ENCODE measurements around the gene ITSN1.
"Not testable (repeated sequence)": the region's sequence is repeated elsewhere in the genome, so short reads cannot be mapped to it uniquely, and the experiment has no call there.

ITSN1 gene

GRCh38 chr21:33712022-33712803 lies 69.9 kb downstream of the ITSN1 start:
- no peak overlapping the region for H3K4me3 ChIP-seq (ENCODE audit: low read depth in 1 of 2, low read length in 2 of 2)
- no peak overlapping the region for H3K27ac ChIP-seq (ENCODE audit: low read depth, low read length)
- H3K36me3 ChIP-seq (ENCODE audit: control insufficient read depth in 1 of 2, insufficient read depth in 2 of 2, low read length in 2 of 2), result no peaks in the 10 kb centered on the region
- H3K9me3 ChIP-seq (ENCODE audit: control insufficient read depth in 1 of 2, low read length in 2 of 2), result peaks cover 0 to 6% of the 10 kb centered on the region in 2 donors
- no peaks in the 10 kb centered on the region for H3K27me3 ChIP-seq (ENCODE audit: control insufficient read depth in 1 of 2, insufficient read depth in 2 of 2, low read length in 2 of 2)
- H3K4me1 ChIP-seq (ENCODE audit: control insufficient read depth in 1 of 2, insufficient read depth in 2 of 2, low read length in 2 of 2), result peaks cover 3 to 15% of the 10 kb centered on the region in 2 donors
- H3K9ac ChIP-seq (ENCODE audit: low read depth in 1 of 2, low read length in 2 of 2), result no peak overlapping the region

GRCh38 chr21:33721081-33721480 lies 78.8 kb downstream of the ITSN1 start:
- Histone ChIP-seq H3K4me3 (ENCODE audit: low read depth in 1 of 2, low read length in 2 of 2) (no peak overlapping the region), H3K9me3 (ENCODE audit: control insufficient read depth in 1 of 2, low read length in 2 of 2) (no peaks in the 10 kb centered on the region), H3K9ac (ENCODE audit: low read depth in 1 of 2, low read length in 2 of 2) (no peak overlapping the region), H3K27me3 (ENCODE audit: control insufficient read depth in 1 of 2, insufficient read depth in 2 of 2, low read length in 2 of 2) (no peaks in the 10 kb centered on the region), H3K36me3 (ENCODE audit: control insufficient read depth in 1 of 2, insufficient read depth in 2 of 2, low read length in 2 of 2) (no peaks in the 10 kb centered on the region), H3K4me1 (ENCODE audit: control insufficient read depth in 1 of 2, insufficient read depth in 2 of 2, low read length in 2 of 2) (no peaks in the 10 kb centered on the region), H3K27ac (ENCODE audit: low read depth, low read length) (no peak overlapping the region)

DNA sequence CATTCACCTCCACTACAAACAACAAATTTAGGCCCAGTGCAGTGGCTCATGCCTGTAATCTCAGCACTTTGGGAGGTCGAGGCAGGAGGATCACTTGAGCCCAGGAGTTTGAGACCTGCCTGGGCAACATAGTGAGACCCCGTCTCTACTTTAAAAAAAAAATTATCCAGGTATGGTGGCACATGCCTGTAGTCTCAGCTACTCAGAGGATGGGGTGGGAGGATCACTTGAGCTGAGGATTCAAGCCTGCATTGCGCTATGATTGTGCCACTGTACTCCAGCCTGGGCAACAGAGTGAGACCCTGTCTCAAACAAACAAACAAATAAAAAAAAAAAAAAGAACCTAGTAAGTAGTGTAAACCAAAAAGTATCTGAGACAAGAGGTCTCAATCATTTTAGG lies 86.8 kb downstream of the ITSN1 start:
- H3K36me3 ChIP-seq (ENCODE audit: control insufficient read depth in 1 of 2, insufficient read depth in 2 of 2, low read length in 2 of 2); H3K27ac ChIP-seq (ENCODE audit: low read depth, low read length); H3K4me1 ChIP-seq (ENCODE audit: control insufficient read depth in 1 of 2, insufficient read depth in 2 of 2, low read length in 2 of 2); H3K27me3 ChIP-seq (ENCODE audit: control insufficient read depth in 1 of 2, insufficient read depth in 2 of 2, low read length in 2 of 2); H3K9ac ChIP-seq (ENCODE audit: low read depth in 1 of 2, low read length in 2 of 2); H3K4me3 ChIP-seq (ENCODE audit: low read depth in 1 of 2, low read length in 2 of 2); H3K9me3 ChIP-seq (ENCODE audit: control insufficient read depth in 1 of 2, low read length in 2 of 2): not testable (repeated sequence)

GRCh38 chr21:33729641-33730040 lies 87.3 kb downstream of the ITSN1 start:
- Histone ChIP-seq H3K27ac (ENCODE audit: low read depth, low read length) (no peak overlapping the region), H3K4me3 (ENCODE audit: low read depth in 1 of 2, low read length in 2 of 2) (no peak overlapping the region), H3K9me3 (ENCODE audit: control insufficient read depth in 1 of 2, low read length in 2 of 2) (no peaks in the 10 kb centered on the region), H3K27me3 (ENCODE audit: control insufficient read depth in 1 of 2, insufficient read depth in 2 of 2, low read length in 2 of 2) (no peaks in the 10 kb centered on the region), H3K36me3 (ENCODE audit: control insufficient read depth in 1 of 2, insufficient read depth in 2 of 2, low read length in 2 of 2) (peaks cover 0 to 3% of the 10 kb centered on the region in 2 donors), H3K4me1 (ENCODE audit: control insufficient read depth in 1 of 2, insufficient read depth in 2 of 2, low read length in 2 of 2) (no peaks in the 10 kb centered on the region), H3K9ac (ENCODE audit: low read depth in 1 of 2, low read length in 2 of 2) (no peak overlapping the region)

- H3K9me3 ChIP-seq (ENCODE audit: control insufficient read depth in 1 of 2, low read length in 2 of 2), result no peaks in the 10 kb centered on the region
- H3K4me1 ChIP-seq (ENCODE audit: control insufficient read depth in 1 of 2, insufficient read depth in 2 of 2, low read length in 2 of 2), result no peaks in the 10 kb centered on the region
- peaks cover 0 to 3% of the 10 kb centered on the region in 2 donors for H3K36me3 ChIP-seq (ENCODE audit: control insufficient read depth in 1 of 2, insufficient read depth in 2 of 2, low read length in 2 of 2)
- H3K27me3 ChIP-seq (ENCODE audit: control insufficient read depth in 1 of 2, insufficient read depth in 2 of 2, low read length in 2 of 2), result no peaks in the 10 kb centered on the region
- H3K4me3 ChIP-seq (ENCODE audit: low read depth in 1 of 2, low read length in 2 of 2), result no peak overlapping the region
- H3K27ac ChIP-seq (ENCODE audit: low read depth, low read length), result no peak overlapping the region
- H3K9ac ChIP-seq (ENCODE audit: low read depth in 1 of 2, low read length in 2 of 2), result no peak overlapping the region
Measured at GRCh38 chr21:33731447-33731846, 89.1 kb downstream of the ITSN1 start.

DNA sequence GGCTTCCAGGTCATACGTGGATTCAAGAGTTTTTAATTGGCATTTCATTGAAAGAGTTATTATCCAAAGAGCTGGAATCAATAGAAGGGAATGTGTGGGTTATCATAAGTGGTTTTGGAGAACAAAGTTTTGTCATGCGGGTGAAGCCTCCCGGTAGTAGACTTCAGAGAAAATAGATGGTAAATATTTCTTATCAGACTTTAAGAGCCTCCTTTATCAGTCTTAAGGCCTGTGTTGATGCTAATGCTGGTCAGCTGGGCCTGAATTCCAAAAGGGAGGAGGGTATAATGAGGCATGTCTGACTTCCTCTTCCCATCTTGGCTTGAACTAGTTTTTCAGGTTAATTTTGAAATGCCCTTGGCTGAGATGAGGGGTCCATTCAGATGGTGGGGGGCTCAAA lies 89.7 kb downstream of the ITSN1 start:
- no peaks in the 10 kb centered on the region for H3K27me3 ChIP-seq (ENCODE audit: control insufficient read depth in 1 of 2, insufficient read depth in 2 of 2, low read length in 2 of 2)
- H3K9me3 ChIP-seq (ENCODE audit: control insufficient read depth in 1 of 2, low read length in 2 of 2), result no peaks in the 10 kb centered on the region
- H3K4me3 ChIP-seq (ENCODE audit: low read depth in 1 of 2, low read length in 2 of 2), result no peak overlapping the region
- no peaks in the 10 kb centered on the region for H3K4me1 ChIP-seq (ENCODE audit: control insufficient read depth in 1 of 2, insufficient read depth in 2 of 2, low read length in 2 of 2)
- peaks cover 0 to 3% of the 10 kb centered on the region in 2 donors for H3K36me3 ChIP-seq (ENCODE audit: control insufficient read depth in 1 of 2, insufficient read depth in 2 of 2, low read length in 2 of 2)
- H3K9ac ChIP-seq (ENCODE audit: low read depth in 1 of 2, low read length in 2 of 2), result no peak overlapping the region
- H3K27ac ChIP-seq (ENCODE audit: low read depth, low read length), result no peak overlapping the region

DNA sequence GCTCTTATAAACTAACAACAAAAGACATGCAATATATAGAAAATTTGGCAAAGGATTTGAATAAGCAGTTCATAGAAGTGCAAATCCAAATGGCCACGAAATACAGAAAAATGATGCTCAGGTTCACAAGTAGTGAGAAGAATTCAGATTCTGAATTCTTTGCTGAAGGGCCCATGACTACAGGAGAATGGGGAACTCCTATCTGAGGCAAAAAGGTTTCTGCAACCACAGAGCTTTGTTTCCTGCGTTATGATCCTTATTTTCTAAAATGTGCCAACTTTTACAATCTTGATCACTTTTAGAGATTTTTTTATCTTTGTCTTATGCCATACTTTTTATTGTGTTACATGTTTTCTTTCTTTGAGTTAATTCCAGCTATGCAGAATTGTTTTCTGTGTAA lies 91.3 kb downstream of the ITSN1 start:
- Histone ChIP-seq H3K27ac (ENCODE audit: low read depth, low read length) (no peak overlapping the region), H3K36me3 (ENCODE audit: control insufficient read depth in 1 of 2, insufficient read depth in 2 of 2, low read length in 2 of 2) (peaks cover 0 to under 1% of the 10 kb centered on the region in 2 donors), H3K9me3 (ENCODE audit: control insufficient read depth in 1 of 2, low read length in 2 of 2) (no peaks in the 10 kb centered on the region), H3K9ac (ENCODE audit: low read depth in 1 of 2, low read length in 2 of 2) (no peak overlapping the region), H3K4me1 (ENCODE audit: control insufficient read depth in 1 of 2, insufficient read depth in 2 of 2, low read length in 2 of 2) (no peaks in the 10 kb centered on the region), H3K27me3 (ENCODE audit: control insufficient read depth in 1 of 2, insufficient read depth in 2 of 2, low read length in 2 of 2) (no peaks in the 10 kb centered on the region), H3K4me3 (ENCODE audit: low read depth in 1 of 2, low read length in 2 of 2) (no peak overlapping the region)

- H3K36me3 ChIP-seq (ENCODE audit: control insufficient read depth in 1 of 2, insufficient read depth in 2 of 2, low read length in 2 of 2), result no peaks in the 10 kb centered on the region
- H3K4me3 ChIP-seq (ENCODE audit: low read depth in 1 of 2, low read length in 2 of 2), result no peak overlapping the region
- H3K27me3 ChIP-seq (ENCODE audit: control insufficient read depth in 1 of 2, insufficient read depth in 2 of 2, low read length in 2 of 2), result no peaks in the 10 kb centered on the region
- no peaks in the 10 kb centered on the region for H3K9me3 ChIP-seq (ENCODE audit: control insufficient read depth in 1 of 2, low read length in 2 of 2)
- H3K27ac ChIP-seq (ENCODE audit: low read depth, low read length), result no peak overlapping the region
- no peaks in the 10 kb centered on the region for H3K4me1 ChIP-seq (ENCODE audit: control insufficient read depth in 1 of 2, insufficient read depth in 2 of 2, low read length in 2 of 2)
- H3K9ac ChIP-seq (ENCODE audit: low read depth in 1 of 2, low read length in 2 of 2), result no peak overlapping the region
Measured at GRCh38 chr21:33734291-33734690, 92.0 kb downstream of the ITSN1 start.

DNA sequence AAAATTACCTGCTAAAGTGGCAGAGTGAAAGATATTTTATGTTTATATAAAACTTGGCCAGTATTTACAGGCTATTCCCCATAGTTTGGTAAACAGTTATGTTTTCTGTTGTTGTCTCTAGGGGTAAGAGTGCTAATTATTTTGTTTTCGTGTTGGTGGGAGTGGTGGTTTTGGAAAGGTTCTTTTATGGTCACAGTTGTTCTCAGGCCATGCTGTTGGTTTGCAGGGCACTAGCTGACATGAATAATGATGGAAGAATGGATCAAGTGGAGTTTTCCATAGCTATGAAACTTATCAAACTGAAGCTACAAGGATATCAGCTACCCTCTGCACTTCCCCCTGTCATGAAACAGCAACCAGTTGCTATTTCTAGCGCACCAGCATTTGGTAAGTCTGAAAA lies 92.5 kb downstream of the ITSN1 start:
- no peak overlapping the region for H3K4me3 ChIP-seq (ENCODE audit: low read depth in 1 of 2, low read length in 2 of 2)
- no peaks in the 10 kb centered on the region for H3K4me1 ChIP-seq (ENCODE audit: control insufficient read depth in 1 of 2, insufficient read depth in 2 of 2, low read length in 2 of 2)

DNA sequence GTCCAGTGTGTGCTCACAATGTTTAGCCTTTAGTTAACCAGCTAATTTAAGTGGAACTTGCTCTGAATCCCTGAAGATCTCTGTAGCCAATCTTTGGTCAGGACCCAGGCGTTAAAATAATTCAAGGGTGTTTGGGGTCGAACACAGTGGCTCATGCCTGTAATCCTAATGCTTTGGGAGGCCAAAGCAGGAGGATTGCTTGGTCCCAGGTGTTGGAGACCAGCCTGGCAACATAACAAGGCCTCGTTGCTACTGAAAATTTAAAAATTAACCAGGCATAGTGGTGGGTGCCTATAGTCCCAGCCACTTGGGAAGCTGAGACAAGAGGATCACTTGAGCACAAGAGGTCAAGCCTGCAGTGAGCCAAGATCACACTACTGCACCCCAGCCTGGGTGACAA lies 94.3 kb downstream of the ITSN1 start:
- Histone ChIP-seq H3K27me3 (ENCODE audit: control insufficient read depth in 1 of 2, insufficient read depth in 2 of 2, low read length in 2 of 2) (no peaks in the 10 kb centered on the region), H3K27ac (ENCODE audit: low read depth, low read length) (no peak overlapping the region), H3K4me1 (ENCODE audit: control insufficient read depth in 1 of 2, insufficient read depth in 2 of 2, low read length in 2 of 2) (no peaks in the 10 kb centered on the region), H3K9ac (ENCODE audit: low read depth in 1 of 2, low read length in 2 of 2) (no peak overlapping the region), H3K36me3 (ENCODE audit: control insufficient read depth in 1 of 2, insufficient read depth in 2 of 2, low read length in 2 of 2) (no peaks in the 10 kb centered on the region), H3K9me3 (ENCODE audit: control insufficient read depth in 1 of 2, low read length in 2 of 2) (no peaks in the 10 kb centered on the region), H3K4me3 (ENCODE audit: low read depth in 1 of 2, low read length in 2 of 2) (no peak overlapping the region)

More for the DNA sequence above, 92.5 kb downstream of the ITSN1 start:
- Histone ChIP-seq H3K36me3 (ENCODE audit: control insufficient read depth in 1 of 2, insufficient read depth in 2 of 2, low read length in 2 of 2) (no peaks in the 10 kb centered on the region), H3K27ac (ENCODE audit: low read depth, low read length) (no peak overlapping the region), H3K27me3 (ENCODE audit: control insufficient read depth in 1 of 2, insufficient read depth in 2 of 2, low read length in 2 of 2) (no peaks in the 10 kb centered on the region), H3K9ac (ENCODE audit: low read depth in 1 of 2, low read length in 2 of 2) (no peak overlapping the region), H3K9me3 (ENCODE audit: control insufficient read depth in 1 of 2, low read length in 2 of 2) (no peaks in the 10 kb centered on the region)

Data from duodenal mucosa (tissue), 2 donors.